Heart right ventricle (tissue), 16 donors: ENCODE results near the gene SHISA6. TPM values are rescaled to one million over a fixed set of nuclear protein-coding genes. Genes with fewer than 3 reads are reported as not detected.

ENCODE experiments used
- ATAC-seq, 8 donors: fragments of 200-7000 bp; cut with Tn5 transposase; one replicate each; pipeline ENCODE4 v1.9.1; 2020; ENCODE audit warnings: mild to moderate bottlenecking in 8 of 8, moderate library complexity in 8 of 8, moderate number of reproducible peaks in 1 of 8
- DNase-seq, 2 donors: peaks; one replicate each; pipeline ENCODE4 v3.0.0-alpha.2; 2020
- H3K27ac ChIP-seq, 10 donors: fragments of 200-600 bp; sonication (generic) in 2 of 10; one replicate each; pipeline versions ENCODE4 v1.5.0 to v1.8.0; 2020 to 2022; ENCODE audit warnings: mild to moderate bottlenecking in 3 of 10
- H3K27me3 ChIP-seq, 7 donors: fragments of 200-600 bp; one replicate each; pipeline ENCODE4 v1.8.0; 2021 to 2022; ENCODE audit warnings: mild to moderate bottlenecking in 2 of 7
- H3K36me3 ChIP-seq, 9 donors: fragments of 200-600 bp; sonication (generic) in 1 of 9; one replicate each; pipeline versions ENCODE4 v1.5.0 to v1.8.0; 2020 to 2022; ENCODE audit warnings: mild to moderate bottlenecking in 2 of 9
- H3K4me1 ChIP-seq, 9 donors: fragments of 200-600 bp; sonication (generic) in 1 of 9; one replicate each; pipeline versions ENCODE4 v1.5.0 to v1.8.0; 2020 to 2022; ENCODE audit warnings: mild to moderate bottlenecking in 4 of 9
- H3K4me3 ChIP-seq, 10 donors: fragments of 200-600 bp; sonication (generic) in 2 of 10; one replicate each; pipeline versions ENCODE4 v1.5.0 to v1.8.0; 2020 to 2022; ENCODE audit warnings: mild to moderate bottlenecking in 7 of 10, moderate library complexity in 2 of 10
- H3K9me3 ChIP-seq, 11 donors: fragments of 200-600 bp in 10 of 11; sonication (generic) in 2 of 11; one replicate each; pipeline versions ENCODE4 v1.5.0 to v1.8.0; 2013 to 2022; ENCODE audit warnings: mild to moderate bottlenecking in 2 of 11, control low read depth in 1 of 11, moderate library complexity in 1 of 11
- CTCF ChIP-seq, 9 donors: fragments of 200-600 bp; sonication (generic) in 2 of 9; IDR thresholded peaks; one replicate each; pipeline versions ENCODE4 v1.5.0 to v1.8.0; 2021 to 2022; ENCODE audit warnings: antibody characterized with exemption in 9 of 9, mild to moderate bottlenecking in 5 of 9, moderate library complexity in 1 of 9
- WGBS, 2 donors: extraction: QIAGEN DNeasy Blood & Tissue Kit; methylation state at CpG; one replicate each; pipeline ENCODE4 v1.1.7; 2013; ENCODE audit warnings: inconsistent platforms in 1 of 2; 5-methylcytosine and 5-hydroxymethylcytosine counted together
- intact Hi-C, 10 donors: fragments of 100-400 bp; cut with DNase I; formaldehyde crosslinking; loops; one replicate each; pipeline versions ENCODE4 v1.11.1 to v1.14.2; 2022
- polyA plus RNA-seq, 2 donors: library from polyadenylated mRNA; stranded (reverse); fragments of 200-250 nt; gene quantifications; one replicate each; pipeline ENCODE4 v1.2.3, GENCODE V29; 2013
- total RNA-seq, 10 donors: library from RNA; stranded (reverse); fragmentation: NEBNext Ultra II Directional in 3 of 10; extraction: Animal tissue kit (Norgen Biotek cat#: 25700) in 3 of 10; gene quantifications; one replicate each; pipeline versions ENCODE4 v1.2.1 to v1.2.4, GENCODE V29; 2021 to 2023
- donor health status: Arrhythmogenic right ventricular cardiomyopathy.
- donor health status: ischemic (EF 13 %, LVEDD 7.1; RV severe dilation, severe dysfunction).
- donor health status: healthy with polysubstance abuse.
- donor health status: DM: no; HTN: yes; CAD: no.
- donor health status: DM: no; HTN: no; CAD: no.
- donor health status: ischemic (EF 25% LVEDD 6.9; RV normal size, moderate dysfunction).
- donor health status: ischemic (EF 25% LVEDD 5.7; RV mildly dilated, moderate dysfunction).
- donor health status: healthy.
- donor health status: DM: yes; HTN: yes; CAD: no.
- donor health status: Ischemic cardiomyopathy.
- donor health status: ischemic (EF 35%, LVEDD 5.7; RV mildly dilated, moderate dysfunction).
- donor health status: nonischemic (EF 11% LVEDD 7.7; RV severe dilation, severe dysfunction).
- donor health status: DM: yes; HTN: yes; CAD: no.
- donor health status: PGD.
- donor health status: ischemic (EF 29% LVEDD 5.4; RV normal size, mild dysfunction).
- donor health status: nonischemic (EF 23%, LVEDD 6.1; RV moderate dilation, normal function).

The SHISA6 gene
- total and polyA plus RNA-seq, 12 donors: 0.06 to 0.66 (median 0.23) TPM

GRCh38 chr17:11430751-11431150 lies 189.7 kb downstream of the SHISA6 start:
- no peak overlapping the region for H3K4me3 ChIP-seq
- H3K27ac ChIP-seq: no peak overlapping the region
- H3K36me3 ChIP-seq: no peaks in the 10 kb centered on the region
- no peaks in the 10 kb centered on the region for H3K27me3 ChIP-seq
- intact Hi-C loops: no loop called here
- WGBS, 2 donors: 83 to 85% methylated on average over 6 of the region's 6 CpGs
- no peak for TF ChIP-seq CTCF (IDR thresholded peaks at IDR 0.05)
- DNase-seq: no peak
- no peaks in the 10 kb centered on the region for H3K4me1 ChIP-seq
- no peak for ATAC-seq
- peaks cover 0 to 31% (median 0%) of the 10 kb centered on the region in 11 donors for H3K9me3 ChIP-seq

GRCh38 chr17:11438673-11439072 lies 197.7 kb downstream of the SHISA6 start:
- DNase-seq (no peak), ATAC-seq (no peak)
- intact Hi-C loops: no loop called here
- Histone ChIP-seq H3K9me3 (peaks cover 0 to 4% (median 0%) of the 10 kb centered on the region in 11 donors), H3K4me1 (no peaks in the 10 kb centered on the region), H3K36me3 (no peaks in the 10 kb centered on the region), H3K4me3 (no peak overlapping the region), H3K27me3 (no peaks in the 10 kb centered on the region), H3K27ac (no peak overlapping the region)
- TF ChIP-seq CTCF (IDR thresholded peaks at IDR 0.05): no peak
- 63% methylated on average over 4 of the region's 4 CpGs for WGBS, 2 donors

GRCh38 chr17:11441004-11441403 lies 200.0 kb downstream of the SHISA6 start:
- Histone ChIP-seq H3K36me3 (no peaks in the 10 kb centered on the region), H3K9me3 (peaks cover 0 to 4% (median 0%) of the 10 kb centered on the region in 11 donors), H3K27me3 (no peaks in the 10 kb centered on the region), H3K4me3 (no peak overlapping the region), H3K4me1 (no peaks in the 10 kb centered on the region), H3K27ac (no peak overlapping the region)
- 72 to 81% methylated on average over 1 of the region's 1 CpG for WGBS, 2 donors
- ATAC-seq (no peak), DNase-seq (no peak)
- no peak for TF ChIP-seq CTCF (IDR thresholded peaks at IDR 0.05)
- intact Hi-C loops: no loop called here

- no peaks in the 10 kb centered on the region for H3K36me3 ChIP-seq
- H3K27me3 ChIP-seq: no peaks in the 10 kb centered on the region
- no peak overlapping the region for H3K4me3 ChIP-seq
- 71 to 81% methylated on average over 4 of the region's 4 CpGs for WGBS, 2 donors
- DNase-seq (no peak), ATAC-seq (no peak)
- H3K9me3 ChIP-seq: no peaks in the 10 kb centered on the region
- no peak overlapping the region for H3K27ac ChIP-seq
- intact Hi-C loops: no loop called here
- TF ChIP-seq CTCF (IDR thresholded peaks at IDR 0.05): no peak
- no peaks in the 10 kb centered on the region for H3K4me1 ChIP-seq
Measured at GRCh38 chr17:11446316-11446715, 205.3 kb downstream of the SHISA6 start.
